Measurements from ENCODE around the gene ERVFRD-1.

DNA sequence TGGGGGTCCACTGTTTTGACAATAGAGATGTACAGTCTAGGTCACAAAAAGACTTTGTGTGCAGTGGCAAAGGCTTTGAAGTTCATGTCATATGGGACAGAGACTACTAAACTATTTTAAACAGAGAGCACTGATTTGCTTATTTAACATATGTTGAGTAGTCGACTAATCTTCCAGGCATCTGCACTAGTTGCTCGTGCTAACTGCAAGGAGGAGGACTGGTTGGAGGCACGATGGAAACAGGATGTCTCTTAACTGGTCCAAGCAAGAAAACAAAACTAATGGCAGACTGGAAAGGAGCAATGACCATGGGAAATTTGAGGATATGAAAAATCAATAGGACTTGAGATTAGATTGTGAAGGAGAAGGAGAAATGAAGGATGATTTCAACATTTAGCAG, 28.5 kb upstream of the ERVFRD-1 start:
- TF ChIP-seq, protein P1, sequence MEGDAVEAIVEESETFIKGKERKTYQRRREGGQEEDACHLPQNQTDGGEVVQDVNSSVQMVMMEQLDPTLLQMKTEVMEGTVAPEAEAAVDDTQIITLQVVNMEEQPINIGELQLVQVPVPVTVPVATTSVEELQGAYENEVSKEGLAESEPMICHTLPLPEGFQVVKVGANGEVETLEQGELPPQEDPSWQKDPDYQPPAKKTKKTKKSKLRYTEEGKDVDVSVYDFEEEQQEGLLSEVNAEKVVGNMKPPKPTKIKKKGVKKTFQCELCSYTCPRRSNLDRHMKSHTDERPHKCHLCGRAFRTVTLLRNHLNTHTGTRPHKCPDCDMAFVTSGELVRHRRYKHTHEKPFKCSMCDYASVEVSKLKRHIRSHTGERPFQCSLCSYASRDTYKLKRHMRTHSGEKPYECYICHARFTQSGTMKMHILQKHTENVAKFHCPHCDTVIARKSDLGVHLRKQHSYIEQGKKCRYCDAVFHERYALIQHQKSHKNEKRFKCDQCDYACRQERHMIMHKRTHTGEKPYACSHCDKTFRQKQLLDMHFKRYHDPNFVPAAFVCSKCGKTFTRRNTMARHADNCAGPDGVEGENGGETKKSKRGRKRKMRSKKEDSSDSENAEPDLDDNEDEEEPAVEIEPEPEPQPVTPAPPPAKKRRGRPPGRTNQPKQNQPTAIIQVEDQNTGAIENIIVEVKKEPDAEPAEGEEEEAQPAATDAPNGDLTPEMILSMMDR (IDR thresholded peaks at IDR 0.05) = no peak
- no peak for TF ChIP-seq TEAD4 (CRISPR knock-in tag; IDR thresholded peaks at IDR 0.05)
- no peak for TF ChIP-seq MYBL2 (CRISPR knock-in tag; IDR thresholded peaks at IDR 0.05)
- no peak for TF ChIP-seq JUN (CRISPR knock-in tag; IDR thresholded peaks at IDR 0.05)
- TF ChIP-seq, protein P2, sequence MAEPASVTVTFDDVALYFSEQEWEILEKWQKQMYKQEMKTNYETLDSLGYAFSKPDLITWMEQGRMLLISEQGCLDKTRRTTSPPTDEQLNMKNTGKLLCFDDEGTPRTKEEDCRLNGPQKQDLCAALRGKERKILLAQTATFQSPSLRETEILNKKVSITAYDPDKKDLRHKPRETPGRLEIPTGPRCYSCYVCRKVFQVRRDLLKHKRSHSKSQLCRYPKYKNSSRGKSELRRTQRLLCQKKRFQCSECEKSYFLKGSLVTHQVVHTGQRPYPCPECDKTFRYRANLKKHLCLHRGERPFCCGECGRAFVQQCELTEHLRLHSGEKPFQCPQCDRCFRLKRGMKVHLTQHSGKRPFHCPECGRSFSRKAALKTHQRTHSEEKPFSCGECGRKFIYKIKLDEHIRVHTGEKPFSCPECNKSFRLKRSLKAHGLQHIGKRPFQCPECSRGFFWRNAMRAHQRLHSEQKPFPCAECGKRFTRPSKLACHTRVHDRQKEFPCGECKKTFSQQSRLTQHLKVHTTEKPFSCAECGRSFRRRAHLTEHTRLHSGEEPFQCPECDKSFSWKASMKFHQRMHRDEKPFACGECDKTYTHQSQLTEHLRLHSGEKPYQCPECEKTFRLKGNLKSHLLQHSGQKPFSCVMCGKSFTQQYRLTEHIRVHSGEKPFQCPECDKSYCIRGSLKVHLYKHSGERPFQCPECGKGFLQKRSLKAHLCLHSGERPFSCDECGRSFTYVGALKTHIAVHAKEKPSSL (CRISPR knock-in tag; conservative IDR thresholded peaks at IDR 0.05) = no peak
- TF ChIP-seq, protein P3, sequence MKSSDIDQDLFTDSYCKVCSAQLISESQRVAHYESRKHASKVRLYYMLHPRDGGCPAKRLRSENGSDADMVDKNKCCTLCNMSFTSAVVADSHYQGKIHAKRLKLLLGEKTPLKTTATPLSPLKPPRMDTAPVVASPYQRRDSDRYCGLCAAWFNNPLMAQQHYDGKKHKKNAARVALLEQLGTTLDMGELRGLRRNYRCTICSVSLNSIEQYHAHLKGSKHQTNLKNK (CRISPR knock-in tag; IDR thresholded peaks at IDR 0.05) = no peak
- TF ChIP-seq, protein P4, sequence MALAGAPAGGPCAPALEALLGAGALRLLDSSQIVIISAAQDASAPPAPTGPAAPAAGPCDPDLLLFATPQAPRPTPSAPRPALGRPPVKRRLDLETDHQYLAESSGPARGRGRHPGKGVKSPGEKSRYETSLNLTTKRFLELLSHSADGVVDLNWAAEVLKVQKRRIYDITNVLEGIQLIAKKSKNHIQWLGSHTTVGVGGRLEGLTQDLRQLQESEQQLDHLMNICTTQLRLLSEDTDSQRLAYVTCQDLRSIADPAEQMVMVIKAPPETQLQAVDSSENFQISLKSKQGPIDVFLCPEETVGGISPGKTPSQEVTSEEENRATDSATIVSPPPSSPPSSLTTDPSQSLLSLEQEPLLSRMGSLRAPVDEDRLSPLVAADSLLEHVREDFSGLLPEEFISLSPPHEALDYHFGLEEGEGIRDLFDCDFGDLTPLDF (CRISPR knock-in tag; IDR thresholded peaks at IDR 0.05) = no peak

All from WTC11 (cell line).